ENCODE measurements around the gene CCDC81.

Gene CCDC81

GRCh38 chr11:86469491-86470388, 95.1 kb downstream of the CCDC81 start:
- DNase-seq: no peak

Measured in activated naive CD4-positive, alpha-beta T cell (primary cell).